Retinal pigment epithelial cell (primary cell): Measurements from ENCODE around the gene KDELR1.

Experiments used
- DNase-seq: peaks from one replicate; pipeline ENCODE4 v3.0.0-alpha.2; 2010; ENCODE audit warnings: low read depth
- H3K4me3 ChIP-seq: 2 replicates; pipeline ENCODE4 v1.5.1; 2011; ENCODE audit warnings: mild to moderate bottlenecking, low read length, control low read depth, moderate library complexity
- CTCF ChIP-seq: conservative IDR thresholded peaks from 2 replicates; pipeline ENCODE4 v1.5.1; 2011; ENCODE audit warnings: low read depth, low read length, control low read depth, inconsistent platforms

Gene KDELR1

DNA sequence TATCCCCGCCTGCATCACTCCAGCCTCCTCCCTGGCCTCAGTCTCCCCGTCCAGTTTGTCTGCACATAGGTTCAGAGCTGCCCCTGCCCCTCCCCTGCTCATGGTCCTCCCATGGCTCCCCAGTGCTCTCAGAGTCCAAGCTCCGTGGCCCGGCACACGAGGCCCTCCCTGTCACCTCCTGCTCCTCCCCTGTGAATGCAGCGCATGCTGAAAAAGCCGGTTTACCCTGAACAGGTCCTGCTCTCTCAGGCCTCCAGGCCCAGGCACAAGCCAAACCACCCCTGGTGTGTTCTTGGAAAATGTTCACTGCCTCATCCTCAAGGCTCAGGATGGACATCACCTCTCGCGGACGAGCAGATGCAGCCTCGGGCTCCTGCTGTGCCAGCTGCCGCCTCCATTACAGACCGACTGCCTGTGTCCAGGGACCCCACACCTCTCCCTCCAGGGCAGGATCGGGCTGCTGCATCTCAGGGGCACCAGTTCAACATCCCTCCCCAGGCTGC, 53.0 kb downstream of the KDELR1 start:
- H3K4me3 ChIP-seq: no peak overlapping the region
- no peak for TF ChIP-seq CTCF
- no peak for DNase-seq

DNA sequence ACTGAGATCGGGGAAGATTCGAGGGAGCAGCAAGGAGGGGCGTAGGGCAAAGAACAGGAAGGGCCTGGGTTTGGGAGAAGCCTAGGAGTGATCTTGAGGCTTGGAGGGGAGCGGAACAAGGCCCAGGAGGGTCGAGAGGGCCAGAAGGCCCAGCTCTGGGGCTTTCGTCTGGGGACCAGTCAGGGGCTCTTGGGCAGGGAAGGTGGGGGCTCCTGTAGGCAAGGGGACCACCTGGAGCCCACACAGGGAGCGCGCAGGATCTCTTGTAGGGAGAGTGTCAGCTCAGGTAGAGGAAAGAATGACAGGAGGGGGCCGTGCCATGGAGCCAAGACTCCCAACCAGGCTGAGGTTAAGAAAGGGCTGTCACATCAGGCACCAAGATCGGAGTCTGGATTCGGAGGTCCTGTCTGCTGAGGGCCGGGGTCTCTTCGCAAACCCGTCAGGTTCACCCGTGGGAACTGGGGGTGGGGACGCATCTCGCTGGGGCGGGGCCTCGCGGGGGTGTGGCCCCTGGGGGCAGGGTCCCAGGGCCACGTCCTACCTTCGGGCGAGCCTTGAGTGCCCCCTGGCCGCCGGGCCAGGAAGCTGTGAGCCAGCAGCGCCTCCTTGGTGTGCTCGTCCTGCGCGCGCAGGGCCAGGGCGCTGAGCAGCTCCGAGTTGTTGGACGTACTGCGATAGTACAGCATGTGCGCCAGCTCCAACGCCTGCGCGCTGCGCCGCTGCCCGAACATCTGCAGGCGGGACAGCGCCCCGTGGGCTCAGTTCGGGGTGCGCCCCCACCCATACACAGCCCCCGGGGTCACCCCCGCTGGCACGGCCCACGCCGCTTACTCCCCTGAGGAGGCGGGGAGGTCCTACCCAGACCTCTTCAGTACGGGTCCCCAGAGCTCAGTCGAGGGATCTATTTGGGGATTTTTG, 57.6 kb downstream of the KDELR1 start:
- peak overlapping the region; percentile 52 for H3K4me3 ChIP-seq
- peak; percentile 61 for DNase-seq
- TF ChIP-seq CTCF: peak; percentile 86

DNA sequence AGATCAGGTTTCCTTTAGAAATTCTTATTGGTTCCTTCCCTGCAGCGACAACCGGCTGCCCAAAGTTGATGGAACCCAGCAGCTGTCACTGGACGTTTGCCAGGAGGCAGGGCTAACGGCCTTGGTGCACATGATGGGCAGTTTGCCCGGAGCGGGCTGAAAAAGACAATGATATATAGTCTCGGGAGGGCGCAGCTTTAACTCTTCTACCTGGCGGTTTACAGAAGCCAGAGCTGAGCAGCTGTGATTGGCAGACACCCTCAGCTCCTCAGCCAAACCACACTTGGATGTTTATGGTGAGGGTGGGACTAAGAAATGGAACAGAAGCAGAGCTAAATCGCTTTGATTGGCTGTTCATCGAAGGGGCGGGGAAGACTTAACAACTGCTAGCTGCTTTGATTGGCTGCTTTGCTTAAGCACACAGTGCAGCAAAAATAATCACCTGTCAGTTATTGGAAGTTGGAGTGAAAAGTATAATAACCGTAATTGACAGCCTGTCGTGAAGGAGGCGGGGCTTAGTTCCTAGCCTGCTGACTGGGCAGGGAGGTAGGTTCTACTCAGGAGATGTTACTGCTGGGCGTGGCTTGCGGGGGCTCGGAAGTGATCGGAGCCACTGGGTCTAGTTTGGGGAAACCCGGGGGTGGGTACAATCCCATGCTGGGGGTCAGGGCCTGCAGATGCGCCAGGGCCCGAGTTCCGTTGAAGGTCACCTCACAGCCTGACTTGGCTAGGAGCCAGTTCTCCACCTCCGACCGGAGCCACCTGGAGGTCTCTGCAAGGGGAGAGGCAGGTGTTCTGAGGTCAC, 58.5 kb downstream of the KDELR1 start:
- H3K4me3 ChIP-seq: peak overlapping the region; percentile 52
- no peak for TF ChIP-seq CTCF
- DNase-seq: peak; percentile 98
